MV-4-11 (cell line): ENCODE results near the gene CAMK1D.

Experiments
- DNase-seq: peaks from one replicate; lab custom pipeline; 2025; lab: John Stamatoyannopoulos, UW

Gene CAMK1D

DNA sequence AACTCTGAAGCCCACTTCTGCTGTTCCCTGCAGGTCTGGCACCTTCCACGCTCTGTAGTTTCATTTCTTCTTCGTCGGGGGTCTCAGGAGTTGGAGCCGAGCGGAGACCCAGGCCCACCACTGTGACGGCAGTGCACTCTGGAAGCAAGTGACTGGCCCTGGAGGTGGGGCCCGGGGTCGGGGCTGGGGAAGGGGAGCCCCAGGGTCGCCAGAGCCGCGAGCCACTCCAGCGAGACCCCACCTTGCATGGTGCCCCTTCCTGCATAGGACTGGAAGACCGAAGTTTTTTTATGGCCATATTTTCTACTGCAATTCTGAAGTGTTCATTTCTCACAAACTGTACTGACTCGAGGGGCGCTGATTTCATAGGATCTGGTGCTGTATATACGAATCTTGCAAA, 479.4 kb downstream of the CAMK1D start:
- DNase-seq: no peak

DNA sequence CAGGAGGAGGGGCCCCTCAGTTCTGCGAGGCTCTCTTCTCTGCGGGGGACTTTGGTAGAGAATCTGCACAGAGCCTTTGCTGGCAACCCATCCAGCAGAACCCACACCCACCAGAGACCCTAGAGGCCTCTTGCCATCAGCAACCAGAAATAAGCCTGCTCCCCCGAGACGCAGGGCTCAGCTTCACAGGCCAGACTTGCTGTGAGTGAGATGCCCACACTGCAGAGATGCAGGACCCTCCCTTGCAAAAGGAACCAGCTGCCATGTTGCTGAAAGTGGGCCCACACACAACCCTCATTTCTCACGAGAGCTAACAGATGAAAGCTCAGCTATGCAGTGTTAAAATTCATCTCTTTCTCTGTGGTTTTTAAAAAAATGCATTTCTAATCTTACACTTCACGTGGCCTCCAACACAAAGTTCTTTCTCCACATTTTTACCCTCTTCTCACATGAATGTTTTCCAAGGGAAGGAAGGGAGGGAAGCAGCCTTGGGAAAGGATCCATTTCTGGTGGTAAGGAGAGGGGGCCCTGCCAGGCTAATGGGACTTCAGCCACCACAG, 480.6 kb downstream of the CAMK1D start:
- DNase-seq: no peak

DNA sequence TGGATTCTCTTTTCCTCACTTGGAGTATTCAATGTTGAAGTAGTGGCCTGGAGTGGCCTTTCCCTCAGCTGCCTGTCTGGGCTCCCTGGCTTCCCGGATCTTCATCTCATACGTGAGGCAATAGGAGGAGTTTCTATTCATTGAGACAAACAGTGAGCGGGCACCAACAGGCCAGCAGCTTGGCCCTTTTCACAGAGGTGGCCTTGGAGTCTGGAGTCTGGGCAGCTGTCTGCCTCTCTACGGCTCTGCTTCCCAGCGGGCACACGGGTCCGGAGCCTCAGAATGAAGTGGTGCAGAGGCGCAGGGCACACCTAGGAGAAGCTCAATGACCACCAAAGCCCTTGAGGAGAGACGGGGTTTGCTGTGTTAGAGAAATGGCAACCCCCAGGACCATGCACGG, 482.7 kb downstream of the CAMK1D start:
- no peak for DNase-seq

DNA sequence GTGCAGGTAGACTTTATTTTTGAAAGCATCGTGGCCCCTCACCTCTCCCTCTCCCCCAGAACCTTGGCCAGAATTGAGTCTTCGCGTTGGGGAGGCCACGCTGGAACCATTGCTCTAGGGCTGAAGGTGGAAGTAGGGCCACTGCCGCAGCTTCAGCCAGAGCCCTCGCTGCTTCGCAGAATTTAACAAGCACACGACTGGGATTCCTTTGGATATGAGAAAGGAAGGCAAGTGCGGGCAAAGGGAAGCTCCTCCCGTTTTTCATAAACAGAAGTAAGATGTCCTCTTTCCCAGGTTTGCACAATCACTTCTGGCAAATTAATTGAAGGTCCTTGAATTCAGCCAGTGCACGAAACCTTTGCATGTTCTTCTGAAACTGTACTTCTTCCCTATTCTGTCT, 484.1 kb downstream of the CAMK1D start:
- no peak for DNase-seq

DNA sequence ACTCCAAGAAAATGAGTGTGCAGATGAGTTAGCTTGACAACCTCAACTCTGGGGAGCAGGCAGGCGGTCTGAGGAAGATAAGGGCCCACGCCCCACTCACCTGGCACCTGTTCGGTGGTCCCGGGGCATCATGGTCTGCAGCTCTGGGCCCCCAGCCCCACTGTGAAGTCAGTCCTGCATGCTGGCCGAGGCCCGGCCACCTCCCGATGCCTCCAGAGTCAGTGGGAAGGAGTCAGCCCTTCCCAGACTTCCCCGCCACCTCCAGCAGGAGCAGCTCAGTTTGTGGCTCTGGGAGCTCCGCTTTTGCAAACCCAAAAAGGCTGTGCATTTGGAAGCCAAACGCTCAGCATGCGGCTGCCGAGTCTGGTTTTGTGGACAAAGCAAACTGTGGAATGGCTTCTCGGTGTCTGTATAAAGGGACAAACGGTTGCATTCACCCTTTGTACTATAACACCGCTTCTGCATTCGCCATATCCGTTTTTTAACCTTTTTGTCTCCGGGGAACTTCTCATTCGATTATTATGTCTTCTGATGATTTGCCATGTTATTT, 484.8 kb downstream of the CAMK1D start:
- no peak for DNase-seq

DNA sequence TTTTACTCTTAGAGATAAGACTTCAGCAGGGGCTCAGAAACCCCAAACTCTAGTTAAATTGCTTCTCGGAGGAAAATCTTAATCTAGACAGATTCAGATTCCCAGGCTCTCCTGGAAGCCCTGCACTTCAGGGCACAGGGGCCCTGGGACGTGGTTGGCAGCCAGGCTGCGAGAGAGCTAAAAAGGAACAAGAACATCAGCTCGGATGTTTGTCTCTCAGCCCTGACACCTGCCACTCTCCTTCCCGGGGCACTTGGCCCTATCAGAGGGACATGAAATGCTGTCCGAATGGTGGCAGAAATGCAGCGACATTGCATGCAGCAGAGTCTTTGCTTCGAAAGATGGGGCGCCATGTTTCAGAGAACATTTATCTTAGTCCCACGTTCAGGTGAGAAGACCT, 485.4 kb downstream of the CAMK1D start:
- DNase-seq: no peak

DNA sequence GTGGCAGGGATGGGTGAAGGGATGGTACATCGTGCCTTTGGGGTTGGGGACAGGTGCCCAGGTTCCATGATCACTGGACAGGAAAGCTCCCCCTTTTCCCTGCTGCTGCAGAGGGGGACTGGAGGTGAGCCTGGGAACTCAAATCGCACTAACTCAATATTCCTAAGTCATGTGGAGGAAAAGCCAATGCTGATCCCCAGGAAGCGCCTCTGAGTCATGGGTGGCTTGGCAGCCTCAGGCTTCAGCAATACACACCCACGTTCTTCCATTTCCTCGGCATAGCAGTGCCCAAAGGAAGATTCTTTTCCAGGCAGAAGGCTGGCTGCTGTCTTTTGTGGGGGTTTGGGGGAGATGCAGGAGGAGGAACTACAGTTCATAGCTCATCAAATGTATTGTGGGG, 486.4 kb downstream of the CAMK1D start:
- DNase-seq: no peak

DNA sequence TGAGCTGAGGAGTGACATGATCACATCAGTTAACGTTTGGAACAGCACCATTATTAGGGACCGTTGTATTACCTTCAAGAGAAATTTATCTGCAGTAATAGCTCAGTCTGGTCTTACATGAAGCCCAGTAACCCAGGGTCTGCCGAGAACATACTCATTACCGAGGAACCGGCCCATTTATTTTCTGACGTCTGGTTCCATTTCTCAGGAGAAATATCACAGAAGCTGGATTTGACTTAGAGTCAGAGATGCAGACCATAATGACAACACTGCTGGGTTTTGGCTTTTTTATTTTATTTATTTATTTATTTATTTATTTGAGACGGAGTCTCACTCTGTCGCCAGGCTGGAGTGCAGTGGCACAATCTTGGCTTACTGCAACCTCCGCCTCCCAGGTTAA, 489.0 kb downstream of the CAMK1D start:
- DNase-seq: no peak

DNA sequence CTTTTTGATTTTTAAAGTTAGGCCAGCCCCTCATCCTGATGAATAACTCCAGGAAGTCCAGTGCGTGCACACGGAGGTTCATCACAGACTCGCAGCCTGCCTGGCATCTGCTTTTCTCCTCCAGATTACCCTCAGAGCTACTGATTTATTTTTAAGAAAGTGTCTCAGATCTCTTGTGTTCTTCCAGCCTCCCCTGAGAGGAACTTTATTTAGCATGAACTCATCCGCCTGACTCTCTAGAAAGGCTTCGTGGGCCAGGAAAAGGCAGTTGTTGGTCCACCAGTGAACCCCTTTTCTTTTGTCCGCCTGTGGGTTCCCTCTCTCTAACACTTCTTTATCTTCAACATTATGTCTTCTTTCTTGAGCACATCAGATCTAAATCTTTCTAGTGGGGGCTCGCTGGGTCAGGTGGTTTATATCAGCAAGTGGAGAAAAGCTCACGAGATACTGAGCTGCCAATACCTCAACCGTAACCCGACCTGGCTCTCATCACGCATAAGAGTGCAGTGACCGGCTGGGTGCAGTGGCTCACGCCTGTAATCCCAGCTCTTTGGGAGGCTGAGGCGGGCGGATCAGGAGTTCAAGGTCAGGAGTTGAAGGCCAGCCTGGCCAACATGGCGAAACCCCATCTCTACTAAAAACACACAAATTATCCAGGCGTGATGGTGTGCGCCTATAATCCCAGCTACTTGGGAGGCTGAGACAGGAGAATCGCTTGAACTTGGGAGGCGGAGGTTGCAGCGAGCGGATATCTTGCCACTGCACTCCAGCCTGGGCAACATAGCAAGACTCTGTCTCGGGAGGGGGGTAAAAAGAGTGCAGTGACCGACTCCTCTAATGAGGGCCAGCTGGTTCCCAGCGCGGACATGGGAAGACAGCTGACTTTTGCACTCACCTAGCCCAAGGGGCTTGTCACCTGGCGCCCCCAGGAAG, 489.9 kb downstream of the CAMK1D start:
- no peak for DNase-seq

DNA sequence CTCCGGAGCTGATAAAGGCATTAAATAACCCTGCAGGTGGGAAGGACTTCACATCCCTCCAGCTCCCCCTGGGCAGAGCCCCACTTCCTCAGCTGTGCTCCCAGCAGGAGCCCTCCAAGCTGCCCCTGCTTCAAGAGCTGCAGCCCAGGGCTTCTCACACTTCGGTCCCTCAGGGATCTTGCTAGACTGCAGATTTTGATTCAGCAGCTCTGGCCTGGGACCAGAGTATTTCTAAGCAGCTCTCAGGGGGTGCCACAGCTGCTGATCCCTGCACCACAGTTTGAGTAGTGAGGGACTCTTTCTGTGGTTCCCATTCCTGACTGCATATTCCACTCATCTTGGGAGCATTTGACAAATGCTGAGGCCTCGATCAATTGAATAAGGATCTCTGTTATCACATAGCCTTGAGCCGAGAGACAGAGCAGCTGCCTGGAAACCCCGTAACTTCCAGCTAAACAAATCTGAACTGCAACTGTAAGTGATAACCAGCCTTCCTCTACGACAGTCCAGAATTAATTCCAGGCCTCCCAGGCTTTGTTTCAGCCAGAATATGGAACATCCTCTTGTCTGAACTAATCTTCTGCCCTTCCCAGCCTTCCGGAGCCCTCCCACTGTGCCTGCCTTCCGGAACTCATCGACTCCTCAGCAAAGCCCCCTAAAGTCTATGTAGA, 490.7 kb downstream of the CAMK1D start:
- no peak for DNase-seq

DNA sequence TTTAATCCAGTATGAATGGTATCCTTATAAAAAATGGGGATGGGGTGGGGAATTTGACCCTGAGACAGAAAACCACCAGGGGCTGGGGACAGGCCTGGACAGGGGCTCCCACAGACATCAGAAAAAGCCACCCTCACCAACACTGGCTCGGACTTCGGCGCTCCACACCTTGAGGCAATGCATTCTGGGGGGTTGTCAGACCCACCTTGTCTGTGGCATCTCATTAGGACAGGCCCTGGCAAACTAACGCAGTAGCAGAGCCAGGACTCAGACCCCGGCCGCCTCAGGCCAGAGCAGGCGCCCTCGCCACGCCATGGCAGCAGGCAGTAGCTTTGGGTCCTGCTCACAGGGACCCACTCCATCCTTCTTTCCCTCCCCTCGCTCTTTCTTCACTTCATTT, 492.1 kb downstream of the CAMK1D start:
- no peak for DNase-seq

DNA sequence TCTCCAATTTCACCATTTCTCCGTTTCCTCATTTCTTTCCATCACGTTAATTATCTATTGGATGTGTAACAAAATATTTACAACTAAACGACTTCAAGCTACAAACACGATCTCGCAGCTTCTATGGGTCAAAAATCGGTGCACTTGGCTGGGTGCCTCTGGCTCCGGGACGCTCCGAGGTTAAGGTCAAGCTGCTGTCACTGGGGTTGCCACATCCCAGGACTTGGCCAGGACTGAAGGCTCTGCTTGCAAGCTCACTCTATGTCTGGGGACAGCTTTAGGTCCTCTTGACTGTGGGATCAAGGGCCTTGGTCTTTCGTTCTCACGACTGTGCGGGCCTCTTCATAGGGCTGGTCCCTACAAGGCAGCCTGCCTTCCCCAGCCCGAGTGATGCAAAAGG, 492.5 kb downstream of the CAMK1D start:
- DNase-seq: no peak

DNA sequence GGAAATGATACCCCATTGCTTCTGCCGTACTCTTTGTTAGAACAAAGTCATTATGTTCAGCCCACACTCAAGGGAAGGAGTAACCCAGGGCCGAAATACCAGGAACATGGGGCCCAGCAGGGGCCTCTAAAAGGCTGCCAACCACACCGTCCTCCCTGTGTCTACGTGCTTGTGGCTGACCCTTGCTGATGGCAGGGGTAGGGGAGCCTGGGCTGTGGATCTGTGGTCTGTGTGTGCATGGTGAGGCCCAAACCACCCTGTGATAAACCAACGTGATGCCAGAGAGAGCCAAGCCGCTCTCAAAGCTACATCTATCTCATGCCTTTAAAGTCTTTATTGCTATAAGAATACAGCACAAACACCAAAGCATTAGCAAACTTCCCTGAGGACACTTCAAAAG, 493.0 kb downstream of the CAMK1D start:
- no peak for DNase-seq

DNA sequence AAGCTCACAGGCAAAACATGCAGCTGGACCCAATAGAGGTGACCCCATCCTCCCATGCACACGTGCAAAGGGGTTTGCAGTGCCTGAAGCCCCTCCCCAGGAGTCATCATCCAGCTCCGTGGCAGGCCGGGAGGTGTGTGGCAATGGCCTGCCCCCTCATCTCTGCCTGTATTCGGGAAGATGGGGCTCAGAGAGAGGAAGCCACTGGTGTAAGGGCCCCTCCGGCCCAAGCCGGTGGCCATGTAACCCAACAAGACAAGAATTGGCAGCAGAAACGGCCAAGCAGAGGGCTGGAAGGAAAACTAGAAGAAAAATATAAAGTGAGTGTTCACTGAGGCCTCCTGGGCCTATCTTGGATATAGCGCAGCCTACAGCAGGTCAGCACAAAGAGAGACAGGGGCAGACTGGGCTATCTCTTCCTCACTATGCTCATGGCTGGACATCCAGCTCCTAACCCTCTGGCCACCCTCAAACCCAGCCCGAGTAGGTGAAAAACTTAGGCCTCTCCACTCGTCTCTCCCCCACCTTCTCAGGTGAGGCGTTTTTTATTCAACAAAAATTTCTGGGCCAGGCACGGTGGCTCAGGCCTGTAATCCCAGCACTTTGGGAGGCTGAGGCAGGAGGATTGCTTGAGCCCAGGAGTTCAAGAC, 494.1 kb downstream of the CAMK1D start:
- no peak for DNase-seq

DNA sequence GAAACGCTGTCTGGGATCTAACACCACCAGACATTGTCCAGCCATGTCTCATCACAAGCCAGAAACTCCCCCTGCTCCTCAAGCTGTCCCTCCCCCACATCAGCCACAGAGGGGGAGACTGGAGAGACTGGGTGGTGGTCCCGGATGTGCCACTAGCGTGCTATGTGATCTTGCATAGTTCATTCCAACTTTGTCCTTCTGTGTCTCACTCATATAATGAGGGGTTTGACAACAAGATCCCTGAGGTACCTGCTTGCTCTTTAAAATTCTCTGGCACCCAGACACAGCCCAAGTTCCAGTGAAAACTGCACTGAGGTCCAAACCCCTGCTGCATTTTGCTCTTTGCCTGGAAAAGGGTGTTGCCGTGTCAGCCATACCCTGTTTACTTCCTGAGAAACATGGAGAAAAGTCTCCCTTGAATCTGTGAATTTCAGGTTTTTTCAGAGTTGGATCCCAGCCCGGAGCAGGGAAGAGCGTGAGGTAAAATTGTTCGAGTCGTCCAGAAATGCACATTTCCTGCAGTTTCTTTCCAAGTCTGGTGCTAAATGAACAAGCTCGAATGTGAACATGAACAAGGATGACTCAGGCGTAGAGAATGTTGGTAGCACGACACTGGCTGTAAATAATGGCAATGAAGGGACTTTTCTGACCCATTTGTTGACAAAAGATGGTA, 495.6 kb downstream of the CAMK1D start:
- no peak for DNase-seq

DNA sequence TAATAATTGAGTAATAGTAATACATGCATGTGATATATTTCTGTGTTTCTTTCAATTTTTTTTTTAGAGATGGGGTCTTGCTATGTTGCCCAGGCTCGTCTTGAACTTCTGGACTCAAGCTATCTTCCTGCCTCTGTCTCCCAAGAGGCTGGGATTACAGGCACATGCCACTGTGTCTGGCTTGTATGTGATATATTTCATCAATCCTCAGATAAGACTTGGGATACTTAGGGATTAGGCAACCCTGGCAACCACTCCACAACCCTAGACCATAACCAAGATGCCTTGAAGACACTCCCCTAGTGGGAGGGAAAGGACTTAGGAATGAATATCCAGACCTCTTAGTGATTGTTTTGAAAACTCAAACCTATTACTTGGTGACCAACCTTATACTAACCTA, 497.4 kb downstream of the CAMK1D start:
- DNase-seq: no peak

DNA sequence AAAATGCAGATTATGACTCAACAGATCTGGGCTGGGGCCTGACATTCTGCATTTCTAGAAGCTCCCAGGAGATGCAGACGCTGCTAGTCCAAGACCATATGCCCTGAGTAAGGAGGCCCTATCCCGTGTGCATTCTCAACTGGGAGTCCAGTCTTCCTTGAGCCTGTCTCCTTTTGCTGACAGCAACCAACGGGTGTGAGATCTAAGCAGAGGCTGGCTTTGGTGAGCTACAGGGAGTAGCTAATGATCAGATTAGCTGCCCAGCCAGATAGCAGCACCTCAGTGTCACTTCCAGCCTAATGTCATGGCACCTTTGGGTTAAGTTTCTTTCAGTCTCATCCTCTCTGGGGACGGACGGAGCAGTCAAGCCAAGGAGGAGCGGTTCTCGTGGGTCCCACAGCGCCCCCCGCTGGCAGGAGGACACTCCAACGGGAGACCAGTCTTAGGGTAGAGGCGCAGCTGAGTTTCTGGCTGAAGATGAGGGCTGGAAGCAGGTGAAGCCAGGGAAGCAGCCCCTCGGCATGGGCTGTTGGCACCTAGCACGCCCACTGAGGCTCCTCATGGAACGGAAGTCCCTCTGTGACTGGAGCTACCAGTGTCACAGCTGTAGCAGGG, 498.1 kb downstream of the CAMK1D start:
- DNase-seq: no peak

DNA sequence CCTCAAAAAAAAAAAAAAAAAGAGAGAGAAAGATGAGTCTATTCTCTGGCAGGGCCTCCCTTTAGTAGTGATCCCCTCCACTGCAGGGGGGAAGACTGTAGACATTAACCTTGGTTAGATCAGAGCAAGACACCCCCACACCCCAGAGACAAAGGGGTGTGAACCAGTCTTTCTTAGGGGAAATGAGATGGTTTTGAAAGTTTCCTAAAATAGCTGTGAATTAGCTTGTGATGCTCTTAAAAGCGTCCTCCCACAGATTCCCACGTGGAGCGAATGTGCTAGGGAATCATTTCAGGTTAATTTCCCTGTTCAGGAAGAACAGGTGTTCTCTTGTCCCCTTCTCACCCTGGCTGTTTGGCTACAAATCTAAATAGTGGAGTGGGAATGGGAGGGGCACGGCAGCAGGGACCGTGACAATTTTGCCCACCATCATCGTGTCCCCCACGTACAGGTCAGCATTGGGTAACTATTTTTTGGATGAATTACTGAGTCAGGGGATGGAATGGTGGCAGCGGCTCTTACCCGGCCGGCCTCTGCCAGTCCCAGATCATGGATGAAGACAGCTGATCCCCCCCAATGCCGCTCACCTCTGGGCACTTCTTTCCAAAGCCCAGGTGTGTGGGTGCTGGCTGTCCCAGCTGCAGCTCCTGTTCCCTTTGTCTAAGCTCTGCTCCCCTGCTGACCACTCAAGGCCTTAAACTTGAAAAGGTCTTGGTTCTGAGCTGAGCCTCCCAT, 499.3 kb downstream of the CAMK1D start:
- DNase-seq: no peak

DNA sequence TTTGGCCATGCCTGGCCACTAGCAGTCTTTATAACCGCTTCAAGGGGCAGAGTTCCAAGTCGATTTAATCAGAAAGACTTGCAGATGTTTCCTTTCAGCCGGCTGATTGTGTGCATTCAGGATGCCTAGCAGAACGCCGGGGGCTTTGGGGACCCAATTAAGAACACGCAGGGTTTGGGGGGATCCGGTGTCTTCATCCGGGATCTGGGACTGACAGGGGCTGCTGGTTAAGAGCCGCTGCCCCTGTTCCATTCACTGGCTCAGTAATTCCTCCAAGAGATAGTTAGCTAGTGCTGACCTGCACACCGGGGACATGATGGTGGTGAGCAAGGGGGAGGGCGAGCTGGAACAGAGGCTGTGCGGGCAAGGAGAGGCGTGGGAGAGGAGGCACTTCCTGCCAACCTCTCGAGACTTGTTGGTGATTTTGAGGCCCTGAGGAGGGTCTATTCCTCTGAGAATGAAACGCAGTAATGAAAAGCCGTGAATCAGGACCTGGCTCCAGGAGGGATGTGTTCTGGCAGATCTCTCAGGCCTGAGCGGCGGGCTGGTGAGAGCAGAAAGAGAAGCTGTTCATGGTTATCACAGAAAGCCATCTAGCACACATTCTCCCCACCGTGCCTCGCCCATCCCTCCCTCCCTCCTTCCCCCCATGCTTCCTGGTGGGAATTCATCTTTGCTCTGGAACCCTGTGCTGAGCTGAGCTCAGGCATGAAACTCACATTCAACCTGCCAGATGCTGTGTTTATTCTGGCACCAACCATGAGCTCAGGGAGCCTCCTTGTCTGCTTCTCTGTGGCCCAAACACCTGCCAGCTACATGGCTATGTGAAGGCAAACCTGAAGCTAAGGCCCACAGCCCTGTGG, 500.2 kb downstream of the CAMK1D start:
- no peak for DNase-seq

DNA sequence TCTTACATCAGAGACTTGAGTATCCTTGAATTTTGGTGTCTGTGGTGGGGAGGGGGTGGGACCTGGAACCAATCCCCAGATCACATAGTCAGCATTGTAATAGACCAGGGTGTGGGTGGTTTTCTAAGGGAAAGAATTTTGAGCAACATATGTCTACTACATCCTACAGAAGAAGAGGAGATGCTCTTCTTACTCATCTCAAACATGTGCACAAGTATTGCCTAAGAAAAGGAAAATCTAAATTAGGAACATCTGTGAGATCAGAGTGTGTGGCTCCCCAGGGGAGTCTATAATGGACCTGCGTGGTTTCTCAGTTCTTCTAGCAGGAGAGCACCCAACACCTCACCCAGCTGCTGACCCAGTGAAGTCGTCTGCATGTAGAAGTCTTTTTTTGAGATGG, 503.3 kb downstream of the CAMK1D start:
- no peak for DNase-seq
